ENCODE measurements around the gene GALNT10.

Gene GALNT10

DNA sequence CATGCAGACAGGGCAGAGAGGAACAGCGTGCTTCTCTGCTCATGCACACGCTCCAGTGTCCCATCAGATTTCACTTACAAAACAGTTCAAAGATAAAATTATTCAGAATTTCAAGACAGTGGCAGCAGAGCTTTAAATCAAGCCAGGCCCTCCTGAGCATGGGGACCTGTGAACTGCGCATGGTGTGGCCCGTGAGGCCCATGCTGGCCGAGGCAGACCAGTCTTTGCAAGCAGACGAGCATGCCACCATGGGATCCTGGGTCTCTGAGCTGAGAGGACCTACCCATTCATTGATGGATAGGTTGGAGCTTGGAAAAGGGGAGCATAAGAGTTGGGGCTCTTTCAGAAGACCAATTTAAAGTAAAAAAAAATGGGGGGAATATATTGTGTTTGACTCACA, 220.3 kb downstream of the GALNT10 start:
- no peak for DNase-seq

DNA sequence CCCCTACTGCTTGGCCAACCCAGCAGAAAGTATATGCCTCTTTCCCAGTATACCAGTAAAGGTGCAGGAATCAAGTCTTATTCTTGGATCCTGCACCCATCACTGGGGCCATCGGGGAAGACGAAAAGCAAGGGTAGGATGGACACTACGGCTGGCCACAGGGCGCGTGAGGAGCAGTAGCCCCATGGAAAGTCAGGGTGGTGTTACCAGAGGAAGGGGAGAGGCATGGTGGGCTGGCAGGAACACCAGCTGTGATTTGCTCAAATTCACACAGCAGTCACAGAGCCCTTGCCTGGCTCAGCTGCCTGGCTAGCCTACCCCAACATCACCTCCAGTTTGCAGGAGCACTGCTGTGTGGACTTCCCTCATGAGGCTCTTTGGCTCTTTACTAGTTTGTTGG, 220.8 kb downstream of the GALNT10 start:
- no peak for DNase-seq

DNA sequence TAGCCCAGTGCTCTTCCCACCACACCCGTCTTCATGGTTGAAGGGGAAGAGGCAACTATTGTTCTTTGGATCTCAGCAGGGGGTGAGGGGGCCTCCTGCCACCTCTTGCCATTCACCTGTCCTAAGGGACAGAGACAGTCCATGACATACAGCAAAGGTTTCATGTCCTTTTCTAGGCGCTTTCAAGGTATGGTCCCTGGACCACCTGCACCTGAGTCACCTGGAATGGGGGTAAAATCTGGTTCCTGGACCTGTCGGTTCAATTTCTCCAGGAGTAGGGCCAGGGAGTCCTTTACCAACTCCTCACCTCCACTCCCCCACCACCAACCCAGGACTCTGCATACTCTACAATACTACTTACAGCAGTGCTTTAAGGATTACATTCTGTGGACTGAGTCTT, 221.8 kb downstream of the GALNT10 start:
- DNase-seq = no peak

DNA sequence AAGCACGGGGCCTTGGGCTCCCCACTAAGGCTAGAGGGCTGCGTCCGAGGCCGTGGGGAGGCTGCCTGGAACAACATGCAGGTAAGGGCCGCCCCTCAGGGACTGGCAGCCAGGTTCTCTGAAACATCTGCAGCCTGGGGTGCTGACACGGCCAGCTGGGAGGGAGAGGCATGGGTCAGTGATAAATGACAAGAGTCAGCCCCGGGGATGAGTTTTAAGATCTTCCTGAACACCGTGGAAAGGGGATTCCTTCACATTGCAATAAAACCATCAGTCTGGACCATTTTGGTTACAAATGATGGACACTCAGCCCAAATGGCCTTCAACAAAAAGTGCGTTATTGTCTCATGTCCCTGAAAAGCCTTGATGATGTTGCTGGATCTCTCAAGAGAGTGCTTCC, 222.4 kb downstream of the GALNT10 start:
- no peak for DNase-seq

DNA sequence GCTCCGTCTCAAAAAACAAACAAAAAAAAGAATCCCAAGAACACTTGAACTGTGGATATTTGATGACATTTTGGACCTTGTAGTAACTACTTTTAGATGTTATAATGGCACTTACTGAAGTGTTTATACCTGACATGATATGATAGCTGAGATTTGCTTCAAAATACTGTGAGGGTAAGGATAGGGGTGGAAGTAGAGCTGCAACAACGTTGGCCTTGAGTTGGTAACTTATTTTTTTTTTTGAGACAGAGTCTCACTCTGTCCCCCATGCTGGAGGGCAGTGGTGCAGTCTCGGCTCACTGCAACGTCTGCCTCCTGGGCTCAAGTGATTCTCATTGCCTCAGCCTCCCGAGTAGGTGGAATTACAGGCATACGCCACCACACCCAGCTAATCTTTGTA, 224.6 kb downstream of the GALNT10 start:
- no peak for DNase-seq

DNA sequence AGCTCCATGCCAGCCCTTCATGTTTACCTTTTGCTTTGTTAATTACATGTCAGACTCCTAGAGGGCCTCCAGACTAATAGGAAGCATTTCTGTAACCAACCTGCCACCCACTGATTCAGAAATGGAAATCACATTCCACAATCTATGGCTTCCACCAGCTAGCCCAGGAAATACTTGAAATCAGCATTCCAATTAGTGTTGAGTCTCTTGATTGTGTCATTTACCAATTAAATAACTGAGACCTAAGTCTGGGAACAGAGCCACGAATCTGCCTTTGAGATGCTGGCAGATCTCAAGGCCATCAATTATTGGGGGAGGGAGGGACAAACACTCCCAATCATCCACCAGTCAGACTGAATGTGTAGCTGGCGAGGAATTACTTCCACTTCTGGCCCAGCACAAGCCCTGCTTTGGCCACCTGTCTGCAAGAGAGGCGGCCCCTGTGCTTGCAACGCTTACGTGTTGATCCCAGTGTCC, 227.8 kb downstream of the GALNT10 start:
- no peak for DNase-seq

DNA sequence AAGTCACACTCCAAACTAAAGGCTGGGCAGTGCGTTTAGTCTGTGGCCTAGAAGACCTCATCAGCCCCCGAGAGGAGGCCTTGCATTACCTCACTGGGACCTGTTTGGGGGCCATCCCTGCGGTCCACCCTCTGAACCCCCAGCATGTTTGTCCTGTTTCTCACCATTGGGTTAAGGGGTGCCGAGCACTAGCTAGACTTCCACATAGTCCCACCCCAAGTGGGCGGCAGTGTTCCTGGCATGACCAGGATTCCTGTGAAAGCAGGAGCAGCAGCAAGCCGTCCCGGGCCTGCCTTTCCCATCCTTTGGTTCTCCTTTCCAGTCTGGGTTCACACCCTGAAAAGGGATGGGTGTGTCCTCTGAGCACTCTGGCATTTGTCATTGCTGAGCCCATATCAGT, 228.7 kb downstream of the GALNT10 start:
- DNase-seq = no peak

DNA sequence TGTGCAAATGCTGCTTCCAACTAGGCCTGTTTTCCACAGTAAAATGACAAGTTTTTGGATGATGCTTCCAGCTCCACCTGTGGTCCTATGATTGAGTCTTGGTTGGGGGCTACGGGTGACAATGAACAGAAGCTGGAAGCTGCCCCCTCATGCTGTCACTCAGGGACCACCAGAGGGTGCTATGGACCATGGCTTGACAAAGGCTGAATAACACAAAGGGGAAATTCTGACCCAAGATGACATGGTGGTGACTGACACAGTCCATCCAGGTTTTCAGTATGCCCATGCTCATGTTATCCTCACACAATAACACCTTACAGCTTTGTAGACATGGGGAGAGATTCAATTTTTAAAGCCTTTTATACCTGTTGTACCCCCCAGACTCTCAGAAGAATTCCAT, 231.3 kb downstream of the GALNT10 start:
- no peak for DNase-seq

DNA sequence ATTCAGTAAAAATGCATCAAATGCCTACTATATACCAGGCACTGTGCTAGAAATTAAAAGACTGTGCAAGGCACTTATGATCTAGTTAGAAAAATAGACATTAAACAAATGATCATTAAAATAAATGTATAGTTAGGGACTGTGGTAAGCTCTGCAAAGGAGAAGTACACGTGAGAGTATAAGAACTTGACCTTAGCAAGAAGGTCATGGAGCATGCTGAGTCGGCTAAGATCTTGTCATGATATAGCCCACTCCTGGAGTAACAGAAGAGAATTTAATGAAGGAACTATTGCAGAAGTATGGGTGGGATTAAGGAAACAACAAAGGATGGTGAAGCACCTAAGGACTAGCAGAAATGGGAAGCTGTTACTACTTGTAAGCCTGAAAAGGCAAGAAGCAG, 231.8 kb downstream of the GALNT10 start:
- no peak for DNase-seq

DNA sequence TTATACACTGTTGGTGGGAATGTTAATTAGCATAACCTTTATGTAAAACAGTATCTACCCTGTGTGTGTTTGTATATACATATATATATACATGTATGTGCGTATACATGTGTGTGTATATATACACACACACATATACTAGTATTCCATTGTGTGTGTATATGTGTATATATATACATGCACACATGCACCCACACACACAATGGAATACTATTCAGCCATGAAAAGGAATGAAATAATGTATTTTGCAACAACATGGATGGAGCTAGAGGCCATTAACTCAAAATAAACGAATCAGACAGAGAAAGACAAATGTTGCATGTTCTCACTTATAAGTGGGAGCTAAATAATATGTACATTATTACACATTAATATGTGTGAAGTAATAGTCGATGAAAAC, 237.7 kb downstream of the GALNT10 start:
- no peak for DNase-seq

DNA sequence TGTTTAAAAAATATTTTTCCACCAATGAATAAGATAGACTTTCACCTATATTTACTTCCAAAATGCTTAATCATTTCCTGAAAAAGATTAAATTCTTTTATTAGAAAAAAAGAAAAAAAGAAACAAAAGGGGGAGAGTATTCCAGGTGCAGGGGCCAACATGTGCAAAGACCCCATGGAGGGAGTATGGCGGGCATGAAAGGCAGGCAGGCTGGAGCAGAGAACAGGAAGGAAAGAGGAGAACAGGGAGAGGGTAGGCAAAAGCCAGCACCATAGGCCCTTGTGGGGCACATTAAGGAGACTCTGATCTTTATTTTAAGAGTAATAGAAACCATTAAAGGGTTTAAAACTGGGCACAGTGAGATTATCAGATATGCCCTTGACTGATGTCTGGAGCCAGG, 238.8 kb downstream of the GALNT10 start:
- no peak for DNase-seq

DNA sequence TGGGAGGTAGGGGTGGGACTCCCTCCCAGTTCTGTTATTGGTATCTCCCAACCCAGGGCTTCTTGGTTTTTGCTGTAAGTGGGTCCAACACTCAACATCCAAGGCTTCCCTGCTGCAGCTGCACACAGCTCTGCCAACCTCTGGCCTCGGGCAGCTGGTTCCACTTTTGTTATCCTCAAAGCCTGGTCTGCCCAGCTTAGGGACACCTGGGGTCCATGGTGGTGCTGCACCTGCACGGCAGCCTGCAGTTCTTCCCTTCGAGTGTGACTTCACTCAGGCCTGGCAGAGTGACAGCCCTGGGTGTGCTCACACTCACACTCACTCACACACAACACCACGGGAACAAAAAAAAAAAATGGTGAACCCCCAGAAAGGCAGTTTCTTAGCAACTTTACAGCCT, 239.9 kb downstream of the GALNT10 start:
- DNase-seq = no peak

DNA sequence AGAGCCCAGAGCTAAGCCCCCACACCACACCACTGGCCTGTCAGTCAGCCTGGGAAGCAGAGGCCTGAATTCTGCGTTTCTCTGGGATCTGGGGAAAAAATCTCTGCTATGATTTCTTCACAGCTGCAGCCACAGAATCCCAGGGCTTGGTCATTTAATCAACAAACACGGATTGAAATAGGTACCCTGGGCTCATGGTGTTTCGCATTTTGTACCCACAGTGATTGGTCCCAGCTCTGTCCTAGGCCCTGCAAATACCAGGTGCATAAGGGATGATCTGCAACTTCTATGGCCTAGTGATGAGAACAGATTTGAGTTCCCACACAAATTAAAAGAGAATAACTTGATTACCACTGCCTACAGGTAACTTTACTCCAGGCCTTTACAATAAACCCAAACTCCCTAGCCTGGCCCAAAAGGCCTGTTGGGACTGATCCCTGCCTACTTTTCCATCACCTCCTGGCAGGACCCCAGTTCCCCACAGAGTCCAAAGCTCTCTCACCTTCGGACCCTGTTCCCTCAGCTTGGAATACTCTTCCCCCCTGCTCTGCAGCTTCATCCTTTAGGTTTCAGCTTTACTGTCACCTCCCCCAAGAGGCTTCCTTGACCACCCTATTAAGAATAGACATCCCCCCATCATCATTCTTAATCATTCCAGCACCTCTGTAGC, 240.6 kb downstream of the GALNT10 start:
- DNase-seq = no peak

DNA sequence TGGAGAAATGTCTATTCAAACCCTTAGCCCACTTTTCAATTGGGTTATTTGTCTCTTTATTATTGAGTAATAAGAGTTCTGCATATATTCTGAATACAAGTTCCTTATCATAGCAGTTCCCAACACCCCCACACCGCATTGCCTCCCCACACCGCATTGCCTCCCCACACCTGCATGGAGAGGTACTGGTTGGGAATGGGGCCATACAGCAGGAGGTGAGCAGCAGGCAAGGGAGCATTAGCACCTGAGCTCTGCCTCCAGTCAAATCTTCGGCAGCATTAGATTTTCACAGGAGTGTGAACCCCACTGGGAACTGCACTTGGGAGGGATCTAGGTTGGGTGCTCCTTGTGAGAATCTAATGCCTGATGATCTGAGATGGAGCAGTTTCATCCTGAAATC, 244.7 kb downstream of the GALNT10 start:
- DNase-seq = no peak

DNA sequence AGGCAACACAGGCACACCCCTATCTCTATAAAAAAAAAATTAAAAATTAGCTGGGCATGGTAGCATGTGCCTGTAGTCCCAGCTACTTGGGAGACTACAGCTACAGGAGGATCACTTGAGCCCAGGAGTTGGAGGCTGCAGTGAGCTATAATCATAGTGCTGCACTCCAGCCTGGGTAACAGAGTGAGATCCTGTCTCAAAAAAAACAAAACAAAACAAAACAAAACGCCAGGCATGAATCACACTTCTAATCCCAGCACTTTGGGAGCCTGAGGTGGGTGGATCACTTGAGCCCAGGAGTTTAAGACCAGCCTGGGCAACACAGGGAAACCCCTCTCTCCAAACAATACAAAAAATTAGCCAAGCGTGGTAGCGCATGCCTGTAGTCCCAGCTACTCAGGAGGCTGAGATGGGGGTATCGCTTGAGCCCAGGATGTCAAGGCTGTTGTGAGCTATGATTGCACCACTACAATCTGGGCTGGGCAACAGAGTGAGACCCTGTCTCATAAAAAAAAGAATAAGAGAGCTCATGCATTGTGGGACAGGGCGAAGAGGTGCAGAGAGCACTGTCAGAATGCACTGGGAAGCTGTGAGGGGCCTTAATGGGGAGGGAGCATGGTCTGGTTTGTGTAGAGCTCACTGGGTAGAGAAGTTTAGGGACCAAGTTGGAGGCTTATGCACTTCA, 246.9 kb downstream of the GALNT10 start:
- DNase-seq = no peak

DNA sequence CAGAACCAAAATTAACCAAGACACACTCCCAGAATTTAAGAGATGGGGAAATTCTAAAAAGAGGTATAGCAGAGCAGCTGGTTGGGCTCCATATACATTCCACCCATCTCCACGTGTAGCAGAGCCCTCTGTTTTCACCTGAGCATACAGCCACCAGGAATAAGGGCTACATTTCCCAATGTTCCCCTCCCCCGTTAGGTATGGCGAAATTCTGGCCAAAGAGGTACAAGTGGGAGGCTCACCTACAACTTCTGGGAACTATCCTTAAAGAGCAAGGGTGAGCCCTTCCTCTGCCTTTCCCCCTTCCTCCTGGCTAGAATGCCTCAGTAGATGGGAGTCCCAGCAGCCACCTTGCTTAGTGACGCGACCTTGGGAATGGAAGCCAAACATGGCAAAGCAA, 250.0 kb downstream of the GALNT10 start:
- no peak for DNase-seq

DNA sequence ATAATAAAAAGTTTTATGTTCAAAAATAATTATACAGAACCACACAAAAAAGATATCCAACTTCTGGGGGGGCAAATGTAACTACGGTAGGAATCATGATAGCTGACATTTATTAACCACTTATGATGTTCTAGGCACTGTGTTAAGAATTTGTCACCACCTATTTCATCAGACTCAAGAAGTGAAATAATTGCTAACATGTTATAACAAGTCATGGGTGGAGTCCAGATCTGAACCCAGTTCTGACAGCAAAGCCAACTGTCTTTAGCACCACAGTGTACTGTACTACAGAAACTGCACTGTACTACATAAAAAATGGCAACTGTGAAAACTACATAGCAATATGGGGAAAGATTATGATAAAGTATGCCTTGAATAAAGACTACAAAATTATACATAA, 252.3 kb downstream of the GALNT10 start:
- no peak for DNase-seq

DNA sequence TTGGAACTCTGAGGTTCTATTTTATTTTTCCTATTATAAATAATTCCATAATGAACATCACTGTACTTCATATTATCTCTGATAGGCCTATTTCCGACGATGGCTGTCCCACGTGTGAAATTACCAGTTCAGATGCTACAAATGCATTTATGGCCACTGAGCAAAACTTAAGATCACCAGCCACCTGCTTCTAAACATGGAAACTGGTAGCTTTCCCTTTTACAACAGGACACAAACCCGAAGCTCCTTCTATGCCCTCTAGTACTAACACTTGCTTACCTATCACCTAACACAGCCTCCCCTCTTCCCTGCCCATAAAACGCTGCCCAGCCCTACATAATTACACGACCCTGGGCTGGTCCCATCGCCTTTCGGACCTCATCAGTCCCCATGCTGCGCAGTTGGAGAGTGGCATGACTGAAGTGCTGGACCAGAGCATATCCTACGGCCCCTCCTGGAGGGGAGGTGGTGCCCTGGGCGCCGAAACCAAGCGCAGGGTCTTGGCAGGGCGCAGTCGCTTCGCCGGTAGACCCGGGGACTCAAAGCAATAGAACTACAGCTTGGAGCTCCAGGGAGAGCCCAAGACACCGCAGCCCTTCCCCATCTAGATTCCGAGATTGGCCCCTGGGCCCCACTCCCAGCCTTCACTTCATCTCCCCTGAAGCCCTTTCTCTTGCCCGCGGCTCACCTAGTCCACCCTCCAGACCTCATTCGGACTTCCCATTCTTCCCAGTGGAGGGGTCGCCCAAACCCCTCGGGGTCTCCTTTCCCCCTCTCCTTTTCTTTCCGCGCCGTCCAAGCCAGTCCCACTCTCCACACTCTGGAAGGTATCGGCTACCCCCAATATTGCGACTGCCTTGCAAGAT, 254.3 kb downstream of the GALNT10 start:
- peak in 1 of 4 experiments; percentile 2 for DNase-seq

DNA sequence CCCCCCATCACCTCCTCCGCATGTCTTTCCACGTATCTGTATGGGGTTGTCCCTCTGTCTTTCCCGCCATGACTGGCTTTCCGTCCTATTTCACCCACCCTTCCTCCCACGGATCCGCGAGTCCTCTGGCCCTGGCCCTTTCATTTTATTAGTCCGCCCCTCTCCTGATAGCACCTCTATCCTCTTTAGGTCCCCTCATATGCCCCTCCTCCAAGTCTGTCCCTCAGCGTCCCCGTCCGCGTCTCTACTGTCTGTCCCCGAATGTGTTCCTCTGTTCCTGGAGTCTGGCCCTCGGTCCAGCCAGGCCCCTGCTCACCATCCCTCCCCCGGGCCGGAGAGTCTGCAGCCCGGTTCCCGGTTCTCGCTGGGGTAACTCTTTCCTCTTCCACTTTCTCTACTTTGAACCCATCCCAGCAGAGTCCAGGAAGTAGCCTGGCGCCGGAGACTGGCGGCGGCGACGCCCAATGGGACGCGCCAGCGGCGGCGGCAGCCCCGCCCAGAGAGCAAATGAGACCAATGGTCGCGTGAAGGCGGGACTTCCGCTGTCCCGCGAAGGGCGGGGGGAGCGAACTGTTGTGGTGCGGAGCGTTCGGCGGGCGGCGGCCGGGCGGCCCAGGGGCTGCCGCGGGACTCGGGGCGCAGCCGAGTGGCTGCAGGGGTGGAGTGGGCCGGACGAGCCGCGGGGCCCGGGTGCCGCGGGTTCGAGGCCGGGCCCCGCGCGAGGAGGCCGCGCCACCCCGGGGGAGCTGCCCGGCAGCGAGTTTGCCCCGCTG, 255.1 kb downstream of the GALNT10 start, which contains the start of gene SAP30L:
TSS of gene SAP30L (plus strand) at position 576 of the 773 bp plus-strand sequence. CDS start 608 bp downstream, outside the sequence.
- DNase-seq = peak; percentile 89 to 96 (median 89)

DNA sequence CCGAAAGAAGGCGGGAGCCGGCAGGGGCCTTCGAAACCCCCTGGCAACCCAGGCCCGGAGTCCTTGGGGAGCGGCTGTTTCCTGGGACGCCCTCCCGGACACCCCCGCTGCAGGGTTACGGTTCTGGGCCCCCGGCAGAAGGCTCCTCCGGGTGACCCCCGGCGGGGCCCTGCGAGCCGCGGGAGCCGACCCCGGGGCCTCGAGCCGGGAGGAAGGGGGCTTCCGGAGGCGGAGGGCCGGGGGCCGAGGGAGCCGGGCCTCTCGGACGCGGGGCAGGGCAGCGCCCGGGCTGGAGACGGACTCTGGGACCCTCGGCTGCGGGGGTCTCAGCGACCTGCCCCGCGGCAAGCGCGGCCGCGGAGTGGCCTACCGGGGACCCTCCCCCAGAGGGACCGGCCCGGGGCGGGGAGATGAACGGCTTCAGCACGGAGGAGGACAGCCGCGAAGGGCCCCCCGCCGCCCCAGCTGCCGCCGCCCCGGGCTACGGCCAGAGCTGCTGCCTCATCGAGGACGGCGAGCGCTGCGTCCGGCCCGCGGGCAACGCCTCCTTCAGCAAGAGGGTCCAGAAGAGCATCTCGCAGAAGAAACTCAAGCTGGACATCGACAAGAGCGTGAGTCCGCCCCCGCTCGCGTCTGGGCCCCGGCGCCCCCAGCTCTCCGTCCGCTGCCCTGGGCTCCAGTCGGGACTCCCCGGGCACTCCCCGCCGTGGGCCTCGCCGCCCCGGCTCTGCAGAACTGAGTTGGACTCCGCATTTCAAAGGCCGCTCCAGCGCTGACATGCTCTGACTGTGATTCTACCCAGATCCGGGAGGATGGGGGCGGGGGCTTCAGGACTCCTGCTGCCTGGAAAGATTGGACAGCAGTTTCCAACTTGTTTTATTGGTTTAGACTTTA, 255.9 kb downstream of the GALNT10 start:
- peak in 3 of 4 experiments; percentile 5 to 22 (median 22) for DNase-seq

DNA sequence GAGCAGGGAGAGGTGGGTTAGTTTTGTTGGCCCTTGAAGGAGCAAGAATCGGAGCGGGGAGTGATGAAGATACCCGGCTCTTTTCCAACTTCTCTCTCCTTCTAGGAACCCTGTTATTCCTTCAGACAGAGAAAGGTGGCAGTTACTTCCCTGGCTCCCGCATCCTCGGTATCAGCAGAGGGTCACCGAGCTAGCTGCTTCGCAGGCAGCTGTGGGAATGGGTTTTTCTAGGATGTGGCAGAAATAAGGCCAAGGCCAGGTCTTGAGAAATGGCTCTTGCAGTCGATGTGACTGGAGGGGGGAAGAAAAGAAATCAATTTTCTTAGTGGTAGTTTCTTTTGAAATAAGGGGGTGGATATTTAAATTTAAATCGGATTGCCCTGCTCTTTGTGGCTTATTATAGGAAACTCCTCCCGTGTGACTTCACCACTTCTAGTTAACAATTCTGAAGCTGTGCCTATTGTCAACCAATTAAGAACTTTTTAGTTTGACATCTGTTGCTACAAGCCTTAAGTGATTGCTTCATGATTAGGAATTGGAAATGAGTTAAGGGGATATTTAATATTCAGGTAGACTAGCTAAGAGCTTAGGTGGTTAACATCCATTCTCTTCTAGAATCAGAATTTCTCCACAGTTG, 256.7 kb downstream of the GALNT10 start:
- DNase-seq = no peak
